A673 (cell line): ENCODE results near the gene TMEM259. TPM values are rescaled to one million over a fixed set of nuclear protein-coding genes. Genes with fewer than 3 reads are reported as not detected.
A peak's percentile ranks its signal among the peaks of the same experiment; 100 is the strongest.

Experiments
- BruUV-seq: library from RNA; stranded (reverse); fragments of 400-500 nt; replicated peaks from 2 replicates; lab custom pipeline; 2021; lab: Mats Ljungman, UMichigan
- CTCF ChIA-PET: fragments of 300-600 bp; sonication (Branson Sonifier 250); formaldehyde crosslinking; loops from one replicate; lab custom pipeline; 2022; ENCODE audit warnings: antibody characterized with exemption; lab: Charles Lee
- POLR2A ChIA-PET: fragments of 300-600 bp; sonication (Branson Sonifier 250); formaldehyde crosslinking; loops from one replicate; lab custom pipeline; 2022; ENCODE audit warnings: antibody characterized with exemption; ENCODE audit not compliant: low non-redundant PET; lab: Charles Lee
- DNase-seq: peaks from one replicate; pipeline ENCODE4 v3.0.0-alpha.2; 2015; ENCODE audit warnings: low spot score
- H3K27ac ChIP-seq: fragments of 200-600 bp; sonication (generic); 2 replicates; pipeline ENCODE4 v1.5.1; 2016; ENCODE audit warnings: mixed run types, low read depth, mild to moderate bottlenecking, mixed read lengths, antibody characterized with exemption, low read length; ENCODE audit not compliant: poor library complexity, severe bottlenecking
- H3K27me3 ChIP-seq: fragments of 200-600 bp; sonication (generic); replicated peaks from 2 replicates; pipeline ENCODE4 v1.6.1; 2017; ENCODE audit warnings: mixed run types, low read depth, mild to moderate bottlenecking, mixed read lengths, antibody characterized with exemption, low read length; ENCODE audit not compliant: insufficient read depth, poor library complexity
- H3K36me3 ChIP-seq: fragments of 200-600 bp; sonication (generic); 2 replicates; pipeline ENCODE4 v1.6.1; 2016; ENCODE audit warnings: mixed run types, mild to moderate bottlenecking, mixed read lengths, antibody characterized with exemption, low read length; ENCODE audit not compliant: insufficient read depth, poor library complexity, severe bottlenecking
- H3K4me1 ChIP-seq: fragments of 200-600 bp; sonication (generic); 2 replicates; pipeline ENCODE4 v1.6.1; 2017; ENCODE audit warnings: mixed run types, mild to moderate bottlenecking, mixed read lengths, antibody characterized with exemption, low read length; ENCODE audit not compliant: insufficient read depth, poor library complexity, severe bottlenecking
- H3K4me3 ChIP-seq: fragments of 200-600 bp; sonication (generic); 2 replicates; pipeline ENCODE4 v1.5.1; 2016; ENCODE audit warnings: low read depth, mixed run types, mild to moderate bottlenecking, mixed read lengths, low read length; ENCODE audit not compliant: poor library complexity, severe bottlenecking
- H3K9me3 ChIP-seq: fragments of 200-600 bp; sonication (generic); 2 replicates; pipeline ENCODE4 v1.6.1; 2016; ENCODE audit warnings: mixed run types, low read depth, mild to moderate bottlenecking, mixed read lengths, antibody characterized with exemption, low read length; ENCODE audit not compliant: poor library complexity, severe bottlenecking
- EZH2 ChIP-seq: fragments of 200-600 bp; sonication (generic); IDR thresholded peaks from 2 replicates; pipeline ENCODE4 v1.6.1; 2017; ENCODE audit warnings: borderline replicate concordance, low read depth, mild to moderate bottlenecking, mixed read lengths, antibody characterized with exemption, low read length; ENCODE audit not compliant: poor library complexity, severe bottlenecking
- intact Hi-C: fragments of 100-400 bp; cut with micrococcal nuclease; formaldehyde crosslinking; loops from one replicate; pipeline ENCODE4 v1.10.0; 2022; ENCODE audit not compliant: unreplicated experiment
- total RNA-seq: library from RNA; stranded (reverse); gene quantifications from 2 replicates; pipeline ENCODE4 v1.2.3, GENCODE V29; 2021
- TF ChIP-seq, protein P1 (sequence below): fragments of 300-800, 200-600 bp; sonication (generic); conservative IDR thresholded peaks from 2 replicates; pipeline ENCODE4 v1.5.1; 2017; ENCODE audit warnings: low read depth, mild to moderate bottlenecking, antibody characterized with exemption, low read length, moderate library complexity, mixed read lengths

Gene TMEM259
- total RNA-seq, 1 experiment from 2014 or later = 151 TPM

DNA sequence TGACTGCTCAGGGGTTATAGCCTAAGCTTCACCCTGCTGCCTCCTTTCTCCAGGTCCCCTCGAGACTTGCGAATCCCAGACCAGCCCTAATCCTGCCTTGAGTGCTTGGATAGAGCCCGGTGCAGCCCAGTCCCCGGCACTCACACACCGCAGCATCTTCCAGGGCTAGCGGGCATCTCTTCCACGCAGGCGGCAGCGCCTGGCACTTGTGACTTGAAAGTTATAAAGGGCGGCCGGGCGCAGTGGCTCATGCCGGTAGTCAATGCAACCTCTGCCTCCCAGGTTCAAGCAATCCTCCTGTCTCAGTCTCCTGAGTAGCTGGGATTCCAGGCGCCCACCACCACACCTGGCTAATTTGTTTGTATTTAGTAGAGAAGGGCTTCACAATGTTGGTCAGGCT is 34.8 kb downstream of the TMEM259 start:
- CTCF ChIA-PET = no interaction called here
- POLR2A ChIA-PET = no interaction called here
- Histone ChIP-seq H3K4me1 (peaks cover 13% of the 10 kb centered on the region), H3K36me3 (peaks cover 20% of the 10 kb centered on the region), H3K4me3 (no peak overlapping the region), H3K9me3 (no peaks in the 10 kb centered on the region), H3K27me3 (no peaks in the 10 kb centered on the region), H3K27ac (no peak overlapping the region)
- DNase-seq = no peak
- BruUV-seq = no TSS peak
- no peak for TF ChIP-seq EZH2
- TF ChIP-seq, protein P1, sequence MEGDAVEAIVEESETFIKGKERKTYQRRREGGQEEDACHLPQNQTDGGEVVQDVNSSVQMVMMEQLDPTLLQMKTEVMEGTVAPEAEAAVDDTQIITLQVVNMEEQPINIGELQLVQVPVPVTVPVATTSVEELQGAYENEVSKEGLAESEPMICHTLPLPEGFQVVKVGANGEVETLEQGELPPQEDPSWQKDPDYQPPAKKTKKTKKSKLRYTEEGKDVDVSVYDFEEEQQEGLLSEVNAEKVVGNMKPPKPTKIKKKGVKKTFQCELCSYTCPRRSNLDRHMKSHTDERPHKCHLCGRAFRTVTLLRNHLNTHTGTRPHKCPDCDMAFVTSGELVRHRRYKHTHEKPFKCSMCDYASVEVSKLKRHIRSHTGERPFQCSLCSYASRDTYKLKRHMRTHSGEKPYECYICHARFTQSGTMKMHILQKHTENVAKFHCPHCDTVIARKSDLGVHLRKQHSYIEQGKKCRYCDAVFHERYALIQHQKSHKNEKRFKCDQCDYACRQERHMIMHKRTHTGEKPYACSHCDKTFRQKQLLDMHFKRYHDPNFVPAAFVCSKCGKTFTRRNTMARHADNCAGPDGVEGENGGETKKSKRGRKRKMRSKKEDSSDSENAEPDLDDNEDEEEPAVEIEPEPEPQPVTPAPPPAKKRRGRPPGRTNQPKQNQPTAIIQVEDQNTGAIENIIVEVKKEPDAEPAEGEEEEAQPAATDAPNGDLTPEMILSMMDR = no peak
- intact Hi-C loops = no loop called here

DNA sequence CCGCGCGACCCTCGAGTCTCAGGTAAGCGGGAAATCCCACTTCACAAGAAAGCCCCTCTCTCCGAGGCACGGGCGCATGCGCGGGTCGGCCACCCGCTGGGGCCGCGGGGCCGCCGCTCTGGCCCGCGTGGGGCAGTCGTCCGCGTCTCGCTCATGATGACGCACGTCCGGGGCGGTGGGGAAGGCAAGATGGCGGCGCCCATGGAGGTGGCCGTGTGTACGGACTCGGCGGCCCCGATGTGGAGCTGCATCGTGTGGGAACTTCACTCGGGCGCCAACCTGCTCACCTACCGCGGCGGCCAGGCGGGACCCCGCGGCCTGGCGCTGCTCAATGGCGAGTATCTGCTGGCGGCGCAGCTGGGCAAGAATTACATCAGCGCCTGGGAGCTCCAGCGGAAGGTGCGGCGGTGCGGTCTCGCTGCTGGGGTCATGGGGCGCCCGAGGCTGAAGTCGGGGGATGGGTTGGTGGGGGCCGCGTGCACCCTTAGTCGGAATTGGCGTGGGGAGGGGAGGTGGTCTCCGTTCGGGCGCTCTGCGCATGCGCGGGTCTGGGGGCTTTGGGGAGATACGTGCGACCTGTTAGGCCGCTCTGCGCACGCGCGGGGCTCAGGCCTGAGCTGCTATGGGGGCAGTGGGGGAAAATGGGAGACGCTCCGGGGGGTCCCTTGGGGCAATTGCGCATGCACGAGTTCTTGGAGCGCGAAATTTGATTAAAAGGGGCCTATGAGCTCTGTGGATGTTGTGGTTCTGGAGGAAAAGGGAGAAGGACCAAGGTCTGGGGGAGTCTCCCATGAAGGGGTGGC is 36.6 kb downstream of the TMEM259 start, which contains the start of gene WDR18:
Gene WDR18, plus strand, starts transcription at position 181 of the 803 bp plus-strand sequence. Its CDS starts 9 bp downstream, at position 190.
- DNase-seq = peak; percentile 96
- Histone ChIP-seq H3K9me3 (no peaks in the 10 kb centered on the region), H3K27ac (peak within 1 kb of the TSS; percentile 98), H3K27me3 (no peaks in the 10 kb centered on the region), H3K4me1 (peaks cover 13% of the 10 kb centered on the region), H3K4me3 (peak within 1 kb of the TSS; percentile 80), H3K36me3 (peaks cover 12% of the 10 kb centered on the region)
- no TSS peak for BruUV-seq
- ChIA-PET POLR2A (interaction anchor here (0.6 to 1.1 kb wide), 3 partner anchors 12 to 284 kb away, joined by 3 read pairs; no protein-coding TSS in a partner anchor), CTCF (interaction anchor here (0.6 to 1.0 kb wide), 3 partner anchors 127 to 260 kb away, joined by 3 to 4 read pairs (median 4); no protein-coding TSS in a partner anchor)
- TF ChIP-seq, protein P1 = no peak
- TF ChIP-seq EZH2 = no peak
- intact Hi-C loops = loop anchor here (1.0 to 5.0 kb wide), 4 partner anchors 63 to 256 kb away; partner anchors contain the start of gene ATP5F1D

DNA sequence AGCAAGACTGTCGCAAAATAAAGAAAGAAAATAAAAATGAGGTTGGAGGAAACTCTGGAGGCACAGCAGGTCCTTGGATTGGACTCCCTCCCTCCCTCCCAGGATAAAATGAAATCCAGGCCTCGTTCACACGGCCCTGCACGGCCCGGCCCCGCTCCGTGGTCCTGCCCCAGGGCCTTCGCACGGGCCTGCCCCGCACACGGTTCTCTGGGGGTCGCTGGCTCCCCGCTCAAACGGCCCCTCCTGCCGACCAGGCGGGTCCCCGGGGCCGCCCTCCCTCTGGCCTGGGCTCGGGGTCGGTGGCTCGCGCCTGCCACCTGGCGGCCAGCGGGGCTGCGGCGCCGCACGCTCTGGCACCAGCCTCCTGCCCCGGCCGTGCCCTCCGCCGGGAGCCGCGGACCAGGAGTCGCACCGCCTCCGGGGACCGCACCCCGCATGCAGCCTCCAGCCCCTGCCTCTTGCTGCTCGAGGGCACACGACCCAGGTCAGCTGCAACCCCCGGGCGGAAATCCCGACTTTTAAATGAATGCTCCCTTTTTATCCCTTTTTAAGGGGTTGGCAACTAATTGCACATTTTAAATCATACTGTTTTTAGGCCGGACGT is 38.3 kb downstream of the TMEM259 start:
- Histone ChIP-seq H3K36me3 (peaks cover 12% of the 10 kb centered on the region), H3K27ac (peak overlapping the region; percentile 11), H3K4me1 (peaks cover 13% of the 10 kb centered on the region), H3K9me3 (no peaks in the 10 kb centered on the region), H3K4me3 (peak overlapping the region; percentile 28), H3K27me3 (no peaks in the 10 kb centered on the region)
- no TSS peak for BruUV-seq
- TF ChIP-seq EZH2 = no peak
- TF ChIP-seq, protein P1 = peak; percentile 67
- POLR2A ChIA-PET = no interaction called here
- intact Hi-C loops = loop anchor here (1.0 to 5.0 kb wide), 3 partner anchors 57 to 210 kb away; no protein-coding TSS in a partner anchor
- DNase-seq = peak; percentile 70
- CTCF ChIA-PET = interaction anchor here (0.6 kb wide), 1 partner anchor 212 kb away, joined by 3 read pairs; no protein-coding TSS in a partner anchor
